GM18502 (cell line): ENCODE results near the gene EPHA1.
A peak's percentile ranks its signal among the peaks of the same experiment; 100 is the strongest.

Source experiments
- ATAC-seq: cut with Tn5 transposase; IDR thresholded peaks from one replicate; pipeline ENCODE4 v1.9.1; 2021; ENCODE audit warnings: mild to moderate bottlenecking; ENCODE audit not compliant: unreplicated experiment, poor library complexity

Gene EPHA1

GRCh38 chr7:143380646-143381426, 27.8 kb downstream of the EPHA1 start, which contains the start of gene ZYX:
TSS of gene ZYX (plus strand) at chr7:143381345. CDS start at chr7:143381572, 227 bp downstream.
- ATAC-seq = peak; percentile 79

GRCh38 chr7:143380260-143380645, 28.4 kb downstream of the EPHA1 start:
- ATAC-seq = peak; percentile 65

GRCh38 chr7:143379611-143380259, 28.9 kb downstream of the EPHA1 start:
- ATAC-seq = peak; percentile 4

- ATAC-seq = no peak
Measured at GRCh38 chr7:143376396-143376795, 32.3 kb downstream of the EPHA1 start.

- no peak for ATAC-seq
Measured at GRCh38 chr7:143375298-143376034, 33.2 kb downstream of the EPHA1 start.

- no peak for ATAC-seq
Measured at GRCh38 chr7:143374561-143374960, 34.1 kb downstream of the EPHA1 start.

- ATAC-seq = no peak
Measured at GRCh38 chr7:143373255-143373794, 35.3 kb downstream of the EPHA1 start.

- ATAC-seq = no peak
Measured at GRCh38 chr7:143372070-143372469, 36.6 kb downstream of the EPHA1 start.

- ATAC-seq = no peak
Measured at GRCh38 chr7:143369678-143370651, 38.7 kb downstream of the EPHA1 start.

GRCh38 chr7:143368387-143368786, 40.3 kb downstream of the EPHA1 start:
- no peak for ATAC-seq

GRCh38 chr7:143367972-143368371, 40.7 kb downstream of the EPHA1 start:
- ATAC-seq = no peak

- no peak for ATAC-seq
Measured at GRCh38 chr7:143363016-143363937, 45.4 kb downstream of the EPHA1 start.

- ATAC-seq = no peak
Measured at GRCh38 chr7:143362131-143363015, 46.3 kb downstream of the EPHA1 start, which contains the start of gene FAM131B. TSS of gene FAM131B (minus strand) at chr7:143362713. CDS start at chr7:143362603, 110 bp downstream.

GRCh38 chr7:143361552-143362130, 47.0 kb downstream of the EPHA1 start:
- ATAC-seq = no peak

GRCh38 chr7:143360788-143361551, 47.7 kb downstream of the EPHA1 start:
- ATAC-seq = no peak

- no peak for ATAC-seq
Measured at GRCh38 chr7:143359771-143360353, 48.8 kb downstream of the EPHA1 start.
